Activated CD8-positive, alpha-beta memory T cell treated with anti-CD3 and anti-CD28 coated beads for 1 hour (primary cell): ENCODE data around the gene CPA1.
"Not testable (repeated sequence)": the region's sequence is repeated elsewhere in the genome, so short reads cannot be mapped to it uniquely, and the experiment has no call there.

Source experiments
- DNase-seq, 2 donors: peaks; one replicate each; pipeline ENCODE4 v3.0.0-alpha.2; 2020; ENCODE audit warnings: low read depth in 1 of 2; ENCODE audit errors: extremely low read depth in 1 of 2

The CPA1 gene

GRCh38 chr7:130371046-130371445 is 9.2 kb upstream of the CPA1 start:
- no peak for DNase-seq

- no peak for DNase-seq
These were observed 7.7 kb upstream of the CPA1 start for GRCh38 chr7:130372402-130373165.

GRCh38 chr7:130374507-130374906 is 5.8 kb upstream of the CPA1 start:
- no peak for DNase-seq

GRCh38 chr7:130376461-130376860 is 3.8 kb upstream of the CPA1 start:
- not testable (repeated sequence) for DNase-seq

GRCh38 chr7:130377178-130377577 is 3.1 kb upstream of the CPA1 start:
- DNase-seq: no peak

- DNase-seq: no peak
These were observed 1.3 kb upstream of the CPA1 start for GRCh38 chr7:130379019-130379418.

- no peak for DNase-seq
These were observed 768 bp upstream of the CPA1 start for GRCh38 chr7:130379532-130379920.

- DNase-seq: no peak
These were observed 664 bp downstream of the CPA1 start for GRCh38 chr7:130380861-130381455.

- DNase-seq: no peak
These were observed 1.4 kb downstream of the CPA1 start for GRCh38 chr7:130381468-130382312.

GRCh38 chr7:130383187-130383980 is 3.1 kb downstream of the CPA1 start:
- no peak for DNase-seq

- DNase-seq: no peak
These were observed 4.1 kb downstream of the CPA1 start for GRCh38 chr7:130384371-130384801.

- DNase-seq: no peak
These were observed 4.7 kb downstream of the CPA1 start for GRCh38 chr7:130384841-130385599.

- DNase-seq: no peak
These were observed 5.3 kb downstream of the CPA1 start for GRCh38 chr7:130385600-130386066.

- no peak for DNase-seq
These were observed 6.6 kb downstream of the CPA1 start for GRCh38 chr7:130386876-130387275.

- DNase-seq: no peak
These were observed 7.0 kb downstream of the CPA1 start for GRCh38 chr7:130387306-130387627.

GRCh38 chr7:130387628-130388403 is 7.5 kb downstream of the CPA1 start:
- DNase-seq: no peak

GRCh38 chr7:130388671-130389070 is 8.4 kb downstream of the CPA1 start:
- DNase-seq: no peak

GRCh38 chr7:130390486-130390885 is 10.2 kb downstream of the CPA1 start:
- DNase-seq: no peak

- DNase-seq: no peak
These were observed 12.8 kb downstream of the CPA1 start for GRCh38 chr7:130393101-130393561.
